CD14-positive monocyte (primary cell): Measurements from ENCODE around the gene RELL2. TPM values are rescaled to one million over a fixed set of nuclear protein-coding genes. Genes with fewer than 3 reads are reported as not detected.

ENCODE experiments used
- DNase-seq, 3 donors: peaks; one replicate each; pipeline ENCODE4 v3.0.0-alpha.2; 2011 to 2022
- H2AFZ ChIP-seq: 2 replicates; pipeline ENCODE4 v1.6.0; 2012; ENCODE audit warnings: mild to moderate bottlenecking, low read depth, low read length, inconsistent platforms; ENCODE audit not compliant: insufficient read depth, poor library complexity, severe bottlenecking
- H3K27ac ChIP-seq, 2 donors: 1 replicate in 1 of 2; 2 replicates in 1 of 2; pipeline ENCODE4 v1.5.1; 2012 to 2013; ENCODE audit warnings: low read length in 2 of 2, control low read depth in 1 of 2, inconsistent platforms in 1 of 2, low read depth in 1 of 2, mild to moderate bottlenecking in 1 of 2
- H3K27me3 ChIP-seq, 2 donors: one replicate each; pipeline versions ENCODE4 v1.6.0 to v1.6.1; 2011 to 2013; ENCODE audit warnings: low read length in 2 of 2; ENCODE audit not compliant: control insufficient read depth in 2 of 2, insufficient read depth in 2 of 2
- H3K36me3 ChIP-seq, 2 donors: replicated peaks in 1 of 2; 1 replicate in 1 of 2; 2 replicates in 1 of 2; pipeline versions ENCODE4 v1.5.1 to v1.6.1; 2012 to 2013; ENCODE audit warnings: low read length in 2 of 2, control low read depth in 1 of 2, inconsistent platforms in 1 of 2, mild to moderate bottlenecking in 1 of 2; ENCODE audit not compliant: insufficient read depth in 2 of 2, control insufficient read depth in 1 of 2
- H3K4me1 ChIP-seq, 2 donors: 1 replicate in 1 of 2; 2 replicates in 1 of 2; pipeline versions ENCODE4 v1.5.1 to v1.6.1; 2012 to 2013; ENCODE audit warnings: low read length in 2 of 2, control low read depth in 1 of 2, inconsistent platforms in 1 of 2, mild to moderate bottlenecking in 1 of 2, moderate library complexity in 1 of 2; ENCODE audit not compliant: insufficient read depth in 2 of 2, control insufficient read depth in 1 of 2
- H3K4me2 ChIP-seq: replicated peaks from 2 replicates; pipeline ENCODE3; 2012; ENCODE audit warnings: low read length, moderate library complexity, mild to moderate bottlenecking; ENCODE audit not compliant: poor library complexity, severe bottlenecking; ENCODE audit errors: extremely low read depth
- H3K4me3 ChIP-seq, 3 experiments: fragments of 200-600 bp in 1 of 3; sonication (generic) in 1 of 3; replicated peaks in 1 of 3; 1 replicate in 2 of 3; 2 replicates in 1 of 3; pipeline ENCODE4 v1.5.1; 2011 to 2013; ENCODE audit warnings: low read length in 3 of 3, mild to moderate bottlenecking in 3 of 3, control low read depth in 2 of 3, low read depth in 2 of 3, inconsistent platforms in 1 of 3, moderate library complexity in 1 of 3
- H3K79me2 ChIP-seq: 2 replicates; pipeline ENCODE4 v1.6.0; 2012; ENCODE audit warnings: mild to moderate bottlenecking, control low read depth, inconsistent platforms, low read length, moderate library complexity; ENCODE audit not compliant: insufficient read depth
- H3K9ac ChIP-seq: 2 replicates; pipeline ENCODE4 v1.6.0; 2017; ENCODE audit warnings: low read length, mild to moderate bottlenecking; ENCODE audit not compliant: insufficient read depth, poor library complexity, severe bottlenecking
- H3K9me3 ChIP-seq, 2 donors: replicated peaks in 1 of 2; 1 replicate in 1 of 2; 2 replicates in 1 of 2; pipeline versions ENCODE4 v1.5.1 to v1.6.1; 2012 to 2013; ENCODE audit warnings: low read length in 2 of 2, control low read depth in 1 of 2; ENCODE audit not compliant: control insufficient read depth in 1 of 2, insufficient read depth in 1 of 2
- H4K20me1 ChIP-seq: 2 replicates; pipeline ENCODE4 v1.6.0; 2012; ENCODE audit warnings: mild to moderate bottlenecking, low read length, control low read depth, moderate library complexity; ENCODE audit not compliant: insufficient read depth
- H3K27ac Mint-ChIP-seq, 7 donors: one replicate each; pipeline ENCODE4 v1.8.0; 2020; ENCODE audit warnings: mild to moderate bottlenecking in 7 of 7, mixed read lengths in 7 of 7, moderate library complexity in 6 of 7, inconsistent platforms in 2 of 7
- H3K27me3 Mint-ChIP-seq, 3 donors: one replicate each; pipeline ENCODE4 v1.8.0; 2021 to 2022; ENCODE audit warnings: low read depth in 3 of 3, mild to moderate bottlenecking in 3 of 3, mixed read lengths in 3 of 3, moderate library complexity in 3 of 3, inconsistent platforms in 1 of 3
- H3K36me3 Mint-ChIP-seq, 2 donors: one replicate each; pipeline ENCODE4 v1.8.0; 2020; ENCODE audit warnings: mixed read lengths in 2 of 2, inconsistent platforms in 1 of 2, mild to moderate bottlenecking in 1 of 2
- H3K4me1 Mint-ChIP-seq: one replicate; pipeline ENCODE4 v1.8.0; 2020; ENCODE audit warnings: mild to moderate bottlenecking, mixed read lengths
- H3K4me3 Mint-ChIP-seq, 2 donors: one replicate each; pipeline ENCODE4 v1.8.0; 2020; ENCODE audit warnings: mild to moderate bottlenecking in 2 of 2, mixed read lengths in 2 of 2, moderate library complexity in 1 of 2
- H3K9me3 Mint-ChIP-seq, 7 donors: one replicate each; pipeline ENCODE4 v1.8.0; 2020 to 2022; ENCODE audit warnings: mixed read lengths in 7 of 7, mild to moderate bottlenecking in 6 of 7, moderate library complexity in 6 of 7, inconsistent platforms in 2 of 7
- WGBS: methylation state at CpG from one replicate; pipeline ENCODE4 v1.1.5; 2013; ENCODE audit warnings: missing lambda C conversion rate; ENCODE audit not compliant: insufficient coverage; 5-methylcytosine and 5-hydroxymethylcytosine counted together
- intact Hi-C, 2 donors: fragments of 100-400 bp; cut with micrococcal nuclease; formaldehyde crosslinking; loops; one replicate each; pipeline versions ENCODE4 v1.15.0 to v1.15.1; 2023
- polyA plus RNA-seq, 3 donors: library from polyadenylated mRNA; depleted of rRNA in 1 of 3; unstranded in 2 of 3; stranded (reverse) in 1 of 3; fragments of 300-500 nt in 2 of 3; fragments of >200 nt in 1 of 3; fragmentation: Illumina TruSeq in 2 of 3; gene quantifications; 1 replicate in 2 of 3; 2 replicates in 1 of 3; pipeline ENCODE4 v1.2.3, GENCODE V29; 2012 to 2021
- TF ChIP-seq, protein P1 (sequence below): fragments of 200-600 bp; IDR thresholded peaks from one replicate; pipeline ENCODE4 v1.8.0; 2022; ENCODE audit warnings: antibody characterized with exemption, mild to moderate bottlenecking

The RELL2 gene
- polyA plus RNA-seq, 3 donors: 1.0 to 17.3 (median 1.3) TPM

DNA sequence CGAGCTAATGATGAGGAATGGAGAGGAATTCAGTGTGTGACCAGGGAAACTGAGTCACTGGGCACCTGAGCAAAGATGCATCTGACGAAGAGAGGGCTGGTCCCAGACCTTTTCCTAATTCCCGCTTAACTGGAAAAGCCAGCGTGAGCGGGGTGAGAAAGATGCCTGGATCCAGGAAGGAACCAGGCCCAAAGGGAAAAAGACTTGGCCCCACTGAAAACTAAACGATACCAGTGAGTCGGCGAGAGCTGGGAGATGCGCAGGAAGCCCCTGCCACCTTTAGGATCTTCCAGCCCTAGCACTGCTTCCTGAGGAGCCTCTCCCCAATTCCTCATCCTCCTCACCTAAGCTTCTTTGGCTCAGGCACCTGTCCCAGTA is 14.9 kb downstream of the RELL2 start:
- Mint-ChIP-seq H3K4me1 (peaks cover 27% of the 10 kb centered on the region), H3K27ac (peak overlapping the region in 5 of 7 donors; percentile 32 to 94 (median 93)), H3K27me3 (peaks cover 0 to 2% (median 2%) of the 10 kb centered on the region in 3 donors), H3K9me3 (peaks cover 0 to 2% (median 0%) of the 10 kb centered on the region in 7 donors), H3K4me3 (peak overlapping the region; percentile 99 to 100), H3K36me3 (peaks cover 57 to 58% of the 10 kb centered on the region in 2 donors)
- H3K27ac ChIP-seq: peak overlapping the region in 1 of 2 donors; percentile 65
- H3K9ac ChIP-seq: peak overlapping the region; percentile 66
- H3K4me2 ChIP-seq: peak overlapping the region; percentile 98
- no peaks in the 10 kb centered on the region for H4K20me1 ChIP-seq
- H3K9me3 ChIP-seq: no peaks in the 10 kb centered on the region
- WGBS: 54% methylated on average over 9 of the region's 9 CpGs
- peaks cover 45 to 57% of the 10 kb centered on the region in 2 donors for H3K36me3 ChIP-seq
- no peak for DNase-seq
- H3K4me1 ChIP-seq: peaks cover 13 to 20% of the 10 kb centered on the region in 2 donors
- peak overlapping the region; percentile 78 to 90 (median 90) for H3K4me3 ChIP-seq
- intact Hi-C loops: loop anchor here in 1 of 2 donors (2.0 kb wide), 1 partner anchor 17 kb away; no protein-coding TSS in a partner anchor
- peak overlapping the region; percentile 97 for H2AFZ ChIP-seq
- TF ChIP-seq, protein P1, sequence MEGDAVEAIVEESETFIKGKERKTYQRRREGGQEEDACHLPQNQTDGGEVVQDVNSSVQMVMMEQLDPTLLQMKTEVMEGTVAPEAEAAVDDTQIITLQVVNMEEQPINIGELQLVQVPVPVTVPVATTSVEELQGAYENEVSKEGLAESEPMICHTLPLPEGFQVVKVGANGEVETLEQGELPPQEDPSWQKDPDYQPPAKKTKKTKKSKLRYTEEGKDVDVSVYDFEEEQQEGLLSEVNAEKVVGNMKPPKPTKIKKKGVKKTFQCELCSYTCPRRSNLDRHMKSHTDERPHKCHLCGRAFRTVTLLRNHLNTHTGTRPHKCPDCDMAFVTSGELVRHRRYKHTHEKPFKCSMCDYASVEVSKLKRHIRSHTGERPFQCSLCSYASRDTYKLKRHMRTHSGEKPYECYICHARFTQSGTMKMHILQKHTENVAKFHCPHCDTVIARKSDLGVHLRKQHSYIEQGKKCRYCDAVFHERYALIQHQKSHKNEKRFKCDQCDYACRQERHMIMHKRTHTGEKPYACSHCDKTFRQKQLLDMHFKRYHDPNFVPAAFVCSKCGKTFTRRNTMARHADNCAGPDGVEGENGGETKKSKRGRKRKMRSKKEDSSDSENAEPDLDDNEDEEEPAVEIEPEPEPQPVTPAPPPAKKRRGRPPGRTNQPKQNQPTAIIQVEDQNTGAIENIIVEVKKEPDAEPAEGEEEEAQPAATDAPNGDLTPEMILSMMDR: no peak
- H3K27me3 ChIP-seq: no peaks in the 10 kb centered on the region
- no peaks in the 10 kb centered on the region for H3K79me2 ChIP-seq

DNA sequence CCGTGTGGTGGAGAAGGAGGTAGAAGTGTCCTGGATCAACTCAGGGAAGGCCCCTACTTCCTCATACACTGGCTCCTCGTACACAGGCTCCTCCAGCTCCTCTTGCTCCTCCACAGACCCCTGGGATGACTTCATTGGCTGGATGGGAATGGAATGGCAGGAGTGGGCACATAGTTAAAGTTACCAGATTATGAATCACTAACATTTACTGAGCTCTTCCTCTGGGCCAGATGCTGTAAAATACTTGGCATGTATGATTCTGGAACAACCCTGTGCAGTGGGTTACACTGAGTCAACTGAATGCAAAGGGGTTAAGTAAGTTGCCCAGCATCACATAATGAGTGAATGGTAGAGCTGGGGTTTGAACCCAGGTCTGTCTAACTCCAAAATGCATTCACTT is 17.5 kb downstream of the RELL2 start:
- intact Hi-C loops: no loop called here
- peaks cover 43 to 56% of the 10 kb centered on the region in 2 donors for H3K36me3 ChIP-seq
- H3K9me3 ChIP-seq: no peaks in the 10 kb centered on the region
- TF ChIP-seq, protein P1: no peak
- Mint-ChIP-seq H3K4me1 (peaks cover 21% of the 10 kb centered on the region), H3K27me3 (peaks cover 0 to 2% (median 2%) of the 10 kb centered on the region in 3 donors), H3K9me3 (peaks cover 0 to 2% (median 0%) of the 10 kb centered on the region in 7 donors), H3K4me3 (no peak overlapping the region), H3K36me3 (peaks cover 60% of the 10 kb centered on the region in 2 donors), H3K27ac (no peak overlapping the region)
- H2AFZ ChIP-seq: no peak overlapping the region
- no peak overlapping the region for H3K4me3 ChIP-seq
- H3K9ac ChIP-seq: no peak overlapping the region
- no peaks in the 10 kb centered on the region for H3K79me2 ChIP-seq
- no peaks in the 10 kb centered on the region for H4K20me1 ChIP-seq
- no CpG with 5 or more reads among the region's 2 CpGs for WGBS
- no peaks in the 10 kb centered on the region for H3K27me3 ChIP-seq
- no peak overlapping the region for H3K27ac ChIP-seq
- peaks cover 13 to 20% of the 10 kb centered on the region in 2 donors for H3K4me1 ChIP-seq
- H3K4me2 ChIP-seq: no peak overlapping the region
- no peak for DNase-seq
